NCI-H510A (cell line): Measurements from ENCODE around the gene DEGS1.
"Not testable (repeated sequence)": the region's sequence is repeated elsewhere in the genome, so short reads cannot be mapped to it uniquely, and the experiment has no call there.

Experiments
- DNase-seq: peaks from one replicate; lab custom pipeline; 2025; lab: John Stamatoyannopoulos, UW

The DEGS1 gene

GRCh38 chr1:224181453-224181810 lies 1.6 kb upstream of the DEGS1 start:
- DNase-seq = no peak

DNA sequence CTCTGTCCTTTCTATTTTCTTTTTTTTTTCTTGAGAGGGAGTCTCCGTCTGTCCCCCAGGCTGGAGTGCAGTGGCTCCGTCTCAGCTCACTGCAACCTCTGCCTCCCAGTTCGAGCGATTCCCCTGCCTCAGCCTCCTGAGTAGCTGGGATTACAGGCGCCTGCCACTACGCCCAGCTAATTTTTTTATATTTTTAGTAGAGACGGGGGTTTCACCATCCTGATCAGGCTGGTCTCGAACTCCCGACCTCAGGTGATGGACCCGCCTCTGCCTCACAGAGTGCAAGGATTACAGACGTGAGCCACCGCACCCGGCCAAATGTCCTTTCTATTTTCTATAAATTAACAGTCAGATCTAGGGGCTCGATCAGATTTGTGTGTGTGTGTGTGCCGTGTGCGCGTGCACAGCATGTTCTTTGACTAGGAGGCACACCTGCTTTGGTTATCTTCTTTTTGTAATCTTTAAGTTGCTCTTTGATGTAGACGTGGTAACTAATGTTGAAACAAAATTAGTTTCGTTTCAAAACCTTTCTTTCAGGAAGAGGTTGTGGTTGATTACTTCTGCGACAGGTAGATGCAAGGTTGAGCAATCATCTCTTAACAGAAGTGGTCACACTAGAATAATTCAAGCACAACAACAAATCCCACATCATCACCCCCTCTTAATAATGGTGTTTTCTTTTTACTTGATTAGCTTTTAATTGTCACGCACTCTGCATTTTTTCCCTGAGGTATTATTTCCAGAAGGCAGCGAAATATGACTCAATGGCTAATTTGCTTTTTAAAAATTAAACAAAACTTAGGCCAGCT lies 779 bp upstream of the DEGS1 start:
- DNase-seq = no peak

- DNase-seq = peak; percentile 19
Measured at GRCh38 chr1:224183591-224184312, 712 bp downstream of the DEGS1 start.

DNA sequence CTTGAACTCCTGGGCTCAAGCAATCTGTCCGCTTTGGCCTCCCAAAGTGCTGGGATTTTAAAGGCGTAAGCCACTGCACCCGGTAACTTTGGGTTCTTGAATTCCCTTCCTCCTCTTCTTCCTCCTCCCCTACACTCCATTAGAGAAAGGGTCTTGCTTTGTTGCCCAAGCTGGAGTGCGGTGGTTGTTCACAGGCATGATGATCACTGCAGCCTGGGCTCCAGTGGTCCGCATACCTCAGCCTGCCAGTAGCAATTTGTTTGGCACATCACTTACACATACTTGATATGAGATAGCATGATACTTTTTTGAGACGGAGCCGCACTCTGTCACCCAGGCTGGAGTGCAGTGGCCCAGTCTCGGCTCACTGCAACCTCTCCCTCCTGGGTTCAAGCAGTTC lies 2.2 kb downstream of the DEGS1 start:
- DNase-seq = no peak

- DNase-seq = no peak
Measured at GRCh38 chr1:224188286-224188685, 5.2 kb downstream of the DEGS1 start.

DNA sequence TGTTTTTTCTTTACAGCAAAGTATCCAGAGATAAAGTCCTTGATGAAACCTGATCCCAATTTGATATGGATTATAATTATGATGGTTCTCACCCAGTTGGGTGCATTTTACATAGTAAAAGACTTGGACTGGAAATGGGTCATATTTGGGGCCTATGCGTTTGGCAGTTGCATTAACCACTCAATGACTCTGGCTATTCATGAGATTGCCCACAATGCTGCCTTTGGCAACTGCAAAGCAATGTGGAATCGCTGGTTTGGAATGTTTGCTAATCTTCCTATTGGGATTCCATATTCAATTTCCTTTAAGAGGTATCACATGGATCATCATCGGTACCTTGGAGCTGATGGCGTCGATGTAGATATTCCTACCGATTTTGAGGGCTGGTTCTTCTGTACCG lies 6.5 kb downstream of the DEGS1 start:
- no peak for DNase-seq

DNA sequence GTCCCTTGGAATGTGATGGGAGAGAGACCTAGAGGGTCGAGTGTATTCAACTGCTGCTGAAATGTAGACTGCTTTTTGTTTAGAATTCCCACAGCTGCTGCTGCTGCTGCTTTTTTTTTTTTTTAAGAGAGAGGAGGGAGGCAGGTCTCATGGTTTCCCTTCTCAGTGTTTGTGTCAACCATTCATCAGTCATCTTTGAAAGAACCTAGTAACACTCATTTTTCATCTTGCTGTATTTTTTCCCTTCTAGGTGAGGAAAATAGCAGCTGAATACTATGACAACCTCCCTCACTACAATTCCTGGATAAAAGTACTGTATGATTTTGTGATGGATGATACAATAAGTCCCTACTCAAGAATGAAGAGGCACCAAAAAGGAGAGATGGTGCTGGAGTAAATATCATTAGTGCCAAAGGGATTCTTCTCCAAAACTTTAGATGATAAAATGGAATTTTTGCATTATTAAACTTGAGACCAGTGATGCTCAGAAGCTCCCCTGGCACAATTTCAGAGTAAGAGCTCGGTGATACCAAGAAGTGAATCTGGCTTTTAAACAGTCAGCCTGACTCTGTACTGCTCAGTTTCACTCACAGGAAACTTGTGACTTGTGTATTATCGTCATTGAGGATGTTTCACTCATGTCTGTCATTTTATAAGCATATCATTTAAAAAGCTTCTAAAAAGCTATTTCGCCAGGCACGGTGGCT lies 9.2 kb downstream of the DEGS1 start:
- DNase-seq = no peak

DNA sequence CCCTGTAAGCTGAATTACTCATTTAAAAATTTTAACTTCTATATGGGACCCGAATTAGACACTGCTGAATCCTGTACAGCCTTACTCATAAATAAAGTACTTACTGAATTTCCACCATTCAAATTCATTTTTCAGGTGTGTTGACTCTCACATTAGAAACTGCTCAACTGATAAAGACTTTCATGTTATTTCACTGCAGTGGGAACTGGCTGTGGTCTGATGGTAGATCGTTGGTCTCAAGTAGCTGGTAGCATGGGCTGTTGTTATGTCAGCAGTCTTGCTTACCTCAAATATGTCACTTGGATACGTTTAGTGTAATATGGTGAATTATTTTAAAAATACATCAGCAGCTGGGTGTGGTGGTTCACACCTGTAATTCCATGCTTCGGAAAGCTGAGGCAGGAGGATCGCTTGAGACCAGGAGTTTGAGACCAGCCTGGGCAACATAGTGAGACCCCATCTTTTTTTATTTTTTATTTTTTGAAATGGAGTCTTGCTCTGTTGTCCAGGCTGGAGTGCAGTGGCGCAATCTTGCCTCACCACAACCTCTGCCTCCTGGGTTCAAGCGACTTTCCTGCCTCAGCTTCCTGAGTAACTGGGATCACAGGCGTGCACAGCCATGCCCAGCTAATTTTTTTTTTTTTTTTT lies 10.4 kb downstream of the DEGS1 start:
- DNase-seq = no peak

- DNase-seq = no peak
Measured at GRCh38 chr1:224196813-224197600, 14.0 kb downstream of the DEGS1 start.

DNA sequence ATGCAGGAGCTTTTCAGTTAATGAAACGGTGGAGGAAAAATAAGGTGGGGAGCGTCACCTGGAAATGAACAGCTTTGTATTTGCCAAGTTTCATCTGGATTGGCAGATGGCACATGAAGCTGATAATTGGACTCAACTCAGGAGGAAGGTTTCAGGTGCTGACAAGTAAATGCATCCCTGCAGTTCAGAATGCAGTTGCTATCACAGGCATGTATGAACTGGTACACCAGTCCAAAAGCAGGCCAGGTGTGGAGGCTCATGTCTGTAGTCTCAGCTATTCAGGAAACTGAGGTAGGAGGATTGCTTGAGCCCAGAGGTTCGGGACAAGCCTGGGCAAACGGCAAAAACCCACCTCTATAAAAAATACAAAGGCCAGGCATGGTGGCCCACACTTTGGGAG lies 15.5 kb downstream of the DEGS1 start:
- DNase-seq = no peak

DNA sequence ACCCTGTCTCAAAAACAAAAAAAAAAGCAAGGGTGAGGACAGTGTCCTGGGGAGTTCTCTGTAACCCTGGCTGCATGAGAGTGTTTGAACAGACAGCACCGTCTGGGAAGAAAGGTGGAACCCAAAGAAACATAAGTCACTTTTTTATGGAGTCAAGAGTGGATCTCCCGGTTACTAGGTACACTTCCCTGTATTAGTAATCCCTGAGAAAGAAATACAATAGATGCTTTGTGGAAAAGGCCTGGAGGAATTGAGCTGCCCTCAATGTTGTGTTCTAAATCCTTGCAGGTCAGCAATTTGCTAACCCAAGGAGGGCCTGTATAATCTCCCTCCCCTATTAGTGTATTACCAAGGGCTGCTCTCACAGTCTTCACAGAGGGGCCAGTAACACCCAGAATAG lies 16.6 kb downstream of the DEGS1 start:
- DNase-seq = no peak

DNA sequence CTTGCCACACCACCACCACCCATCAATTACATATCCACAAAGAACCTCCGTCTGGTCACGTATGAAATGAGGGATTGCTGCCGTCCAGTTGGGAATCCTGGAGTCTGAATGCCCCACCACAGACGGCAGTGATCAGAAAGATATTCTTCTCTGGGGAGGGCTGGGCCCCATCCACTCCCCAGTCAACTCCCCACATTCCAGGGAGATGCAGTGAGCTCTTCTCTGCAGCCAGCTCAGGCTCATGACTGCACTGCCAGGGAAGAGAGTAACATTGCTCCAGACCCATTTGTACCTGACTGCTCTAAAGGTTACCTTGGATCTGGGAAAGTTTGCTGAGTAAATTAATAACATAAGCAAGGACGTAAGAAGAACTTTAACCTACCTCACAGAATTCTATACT lies 18.3 kb downstream of the DEGS1 start:
- DNase-seq = no peak

GRCh38 chr1:224201853-224202252 lies 18.8 kb downstream of the DEGS1 start:
- no peak for DNase-seq

- no peak for DNase-seq
Measured at GRCh38 chr1:224203243-224204016, 20.4 kb downstream of the DEGS1 start.

GRCh38 chr1:224205438-224205840 lies 22.4 kb downstream of the DEGS1 start:
- no peak for DNase-seq

GRCh38 chr1:224205931-224206538 lies 23.0 kb downstream of the DEGS1 start:
- not testable (repeated sequence) for DNase-seq

DNA sequence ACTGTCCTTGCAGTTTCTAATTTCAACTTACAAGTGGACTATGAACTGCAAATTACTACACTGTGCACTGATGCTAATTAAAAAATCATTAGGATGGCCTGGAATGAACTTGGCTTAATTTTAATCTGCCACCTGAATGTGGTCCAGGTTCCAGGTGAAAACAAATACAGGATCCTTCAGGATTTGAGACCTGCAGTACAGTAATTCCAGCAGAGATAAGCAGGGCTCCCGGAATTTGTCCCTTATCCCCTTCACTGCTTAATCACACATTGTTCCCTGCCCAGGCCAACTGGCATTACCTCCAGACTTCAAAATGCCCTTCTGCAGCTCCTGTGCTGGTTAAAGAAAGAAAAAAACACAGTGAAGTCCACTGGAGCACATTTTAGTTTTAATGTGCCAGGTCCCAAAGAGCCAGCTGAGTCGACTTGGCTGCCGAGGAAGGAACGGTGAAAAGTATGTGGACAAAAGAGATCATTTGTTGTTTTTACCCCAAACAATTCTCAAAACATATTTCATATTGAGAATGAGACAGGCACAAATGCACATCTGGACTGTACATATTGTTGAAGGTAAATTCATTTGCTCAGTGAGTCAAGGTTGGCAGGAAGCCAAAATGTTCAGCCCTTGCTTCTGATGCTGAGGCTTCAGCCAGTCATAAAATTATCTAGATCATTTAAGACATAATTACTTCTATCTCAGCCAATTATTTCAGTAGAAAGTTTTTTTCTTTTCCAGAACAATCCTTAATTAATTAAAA lies 28.3 kb downstream of the DEGS1 start:
- DNase-seq = peak; percentile 45

GRCh38 chr1:224212618-224213061 lies 29.6 kb downstream of the DEGS1 start:
- no peak for DNase-seq

DNA sequence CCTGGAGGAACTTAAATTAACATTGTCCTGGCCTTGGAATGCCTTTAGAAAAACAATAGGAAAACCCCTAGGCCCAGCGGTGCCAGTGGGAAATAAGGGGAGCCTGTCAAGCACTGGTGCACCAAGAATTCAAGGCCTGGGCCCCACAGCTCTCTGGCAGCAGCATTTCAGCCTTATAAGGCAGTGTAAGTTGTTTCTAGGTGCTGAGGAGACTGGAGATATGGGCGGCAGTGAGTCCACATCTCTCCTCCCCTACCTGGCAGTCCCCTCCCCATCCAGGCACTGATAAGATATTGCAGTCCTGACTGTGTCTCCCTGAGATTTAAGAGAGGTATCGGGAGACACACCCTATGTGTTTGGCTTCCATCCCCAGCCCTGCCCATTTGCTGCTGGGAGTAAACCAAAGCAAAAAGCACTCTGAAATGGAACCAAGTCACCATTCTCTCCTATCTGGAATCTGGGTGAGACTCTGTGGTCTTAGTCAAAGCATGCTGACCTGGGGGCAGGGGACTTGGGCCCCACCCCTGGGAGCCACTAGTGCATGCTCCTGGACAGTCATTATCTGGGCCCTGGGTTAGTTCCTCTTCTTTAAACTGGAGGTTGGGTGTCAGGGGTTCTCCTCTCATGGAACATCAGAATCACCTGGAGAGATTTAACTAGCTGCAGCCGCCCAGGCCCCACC lies 30.5 kb downstream of the DEGS1 start:
- no peak for DNase-seq
